ENCODE results near the gene STK39. TPM values are rescaled to one million over a fixed set of nuclear protein-coding genes. Genes with fewer than 3 reads are reported as not detected.

Gene STK39
- total and polyA plus RNA-seq, 11 donors: 13.1 to 40.1 (median 21.5) TPM

DNA sequence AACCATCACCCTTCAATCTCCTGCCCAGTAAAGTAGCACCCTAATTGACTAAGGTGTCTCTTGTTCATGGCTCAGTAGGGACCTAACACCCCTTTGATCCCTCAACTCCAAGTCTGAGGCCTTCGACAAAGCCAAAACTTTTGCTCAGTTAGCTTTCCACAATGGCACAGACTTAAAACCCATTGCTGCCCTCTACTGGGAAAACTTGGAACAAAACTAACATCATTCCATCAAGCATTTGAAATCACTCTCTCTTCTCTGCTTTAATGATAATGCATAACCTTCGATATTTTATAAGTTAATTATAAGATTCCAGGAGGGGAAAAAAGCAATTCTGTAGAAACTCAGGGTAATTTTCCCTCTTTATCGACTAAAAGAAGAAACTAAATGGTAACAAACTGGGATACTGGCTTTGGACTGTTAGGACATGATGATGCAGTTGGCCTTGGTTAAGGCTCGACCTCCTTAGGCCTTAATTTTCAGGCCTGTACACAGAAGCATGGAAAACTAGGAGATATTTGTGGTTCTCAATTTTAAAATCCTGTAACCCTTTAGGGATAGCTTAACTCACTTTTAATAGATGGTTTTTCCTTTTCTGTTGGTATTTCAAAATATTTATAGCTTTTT, 127.8 kb downstream of the STK39 start:
- ATAC-seq: peak in 2 of 4 donors; percentile 31 to 68
- Histone ChIP-seq H3K4me1 (peaks cover 0 to 20% (median 8%) of the 10 kb centered on the region in 12 donors), H3K27ac (peak overlapping the region in 3 of 12 donors; percentile 18 to 25 (median 21)), H3K4me3 (no peak overlapping the region), H3K27me3 (no peaks in the 10 kb centered on the region), H3K36me3 (peaks cover 0 to 25% (median 18%) of the 10 kb centered on the region in 9 donors), H3K9me3 (no peaks in the 10 kb centered on the region)
- 40 to 45% (median 44%) methylated on average over 4 of the region's 4 CpGs for WGBS, 4 donors
- no peak for DNase-seq
- intact Hi-C loops (cut with DNase I): loop anchor here in 9 of 10 donors (2.0 to 10.0 kb wide), 9 partner anchors 152 to 1585 kb away; no protein-coding TSS in a partner anchor
- TF ChIP-seq POLR2A (IDR thresholded peaks at IDR 0.05): no peak
- TF ChIP-seq, protein P1, sequence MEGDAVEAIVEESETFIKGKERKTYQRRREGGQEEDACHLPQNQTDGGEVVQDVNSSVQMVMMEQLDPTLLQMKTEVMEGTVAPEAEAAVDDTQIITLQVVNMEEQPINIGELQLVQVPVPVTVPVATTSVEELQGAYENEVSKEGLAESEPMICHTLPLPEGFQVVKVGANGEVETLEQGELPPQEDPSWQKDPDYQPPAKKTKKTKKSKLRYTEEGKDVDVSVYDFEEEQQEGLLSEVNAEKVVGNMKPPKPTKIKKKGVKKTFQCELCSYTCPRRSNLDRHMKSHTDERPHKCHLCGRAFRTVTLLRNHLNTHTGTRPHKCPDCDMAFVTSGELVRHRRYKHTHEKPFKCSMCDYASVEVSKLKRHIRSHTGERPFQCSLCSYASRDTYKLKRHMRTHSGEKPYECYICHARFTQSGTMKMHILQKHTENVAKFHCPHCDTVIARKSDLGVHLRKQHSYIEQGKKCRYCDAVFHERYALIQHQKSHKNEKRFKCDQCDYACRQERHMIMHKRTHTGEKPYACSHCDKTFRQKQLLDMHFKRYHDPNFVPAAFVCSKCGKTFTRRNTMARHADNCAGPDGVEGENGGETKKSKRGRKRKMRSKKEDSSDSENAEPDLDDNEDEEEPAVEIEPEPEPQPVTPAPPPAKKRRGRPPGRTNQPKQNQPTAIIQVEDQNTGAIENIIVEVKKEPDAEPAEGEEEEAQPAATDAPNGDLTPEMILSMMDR (IDR thresholded peaks at IDR 0.05): peak; percentile 34 to 73 (median 52)

DNA sequence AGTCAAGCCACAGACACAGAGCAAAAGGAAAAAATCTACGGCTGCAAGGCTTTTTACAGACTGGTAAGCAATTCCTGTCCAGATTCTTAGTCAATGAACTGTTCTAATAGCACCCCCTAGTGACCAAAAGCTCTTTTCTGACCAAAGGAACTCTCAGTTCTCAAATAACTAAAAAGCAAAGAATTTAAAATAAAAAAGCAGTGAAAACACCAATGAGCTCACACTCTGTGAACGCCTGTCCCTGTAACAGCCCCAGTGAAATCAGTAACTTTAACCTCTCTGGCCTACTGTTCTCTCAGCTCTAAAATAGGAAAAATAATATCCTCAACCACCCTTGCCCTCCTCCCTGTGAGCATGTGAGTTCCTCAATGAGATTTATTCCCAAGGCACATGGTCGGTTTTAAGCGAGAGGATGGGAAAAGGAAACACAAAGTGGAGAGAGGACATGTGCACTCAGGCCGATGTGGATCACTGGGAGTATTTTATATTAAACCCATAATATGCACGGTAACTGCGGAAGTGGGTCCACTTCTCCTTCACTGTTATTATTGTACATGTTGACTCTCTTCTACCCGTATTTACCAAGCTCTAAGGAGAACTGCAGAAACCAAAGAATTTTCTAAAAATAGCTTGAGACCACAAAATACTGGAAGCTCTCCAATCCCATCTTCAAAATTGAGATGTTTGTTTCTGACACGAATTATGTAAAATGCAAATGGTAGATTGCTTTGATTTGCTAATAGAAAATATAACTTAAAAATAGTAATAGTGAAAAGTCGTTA, 128.5 kb downstream of the STK39 start:
- TF ChIP-seq, protein P1 (IDR thresholded peaks at IDR 0.05): peak; percentile 54 to 78 (median 68)
- no peak for TF ChIP-seq POLR2A (IDR thresholded peaks at IDR 0.05)
- Histone ChIP-seq H3K27me3 (no peaks in the 10 kb centered on the region), H3K4me1 (peaks cover 0 to 27% (median 13%) of the 10 kb centered on the region in 12 donors), H3K36me3 (peaks cover 0 to 24% (median 17%) of the 10 kb centered on the region in 9 donors), H3K9me3 (no peaks in the 10 kb centered on the region), H3K27ac (peak overlapping the region in 7 of 12 donors; percentile 0 to 25 (median 16)), H3K4me3 (no peak overlapping the region)
- DNase-seq: peak in 2 of 5 donors; percentile 21 to 40
- 52 to 59% (median 58%) methylated on average over 10 of the region's 10 CpGs for WGBS, 4 donors
- ATAC-seq: peak; percentile 23 to 68 (median 52)
- intact Hi-C loops (cut with DNase I): loop anchor here in 8 of 10 donors (2.0 to 10.0 kb wide), 8 partner anchors 152 to 1584 kb away; no protein-coding TSS in a partner anchor

DNA sequence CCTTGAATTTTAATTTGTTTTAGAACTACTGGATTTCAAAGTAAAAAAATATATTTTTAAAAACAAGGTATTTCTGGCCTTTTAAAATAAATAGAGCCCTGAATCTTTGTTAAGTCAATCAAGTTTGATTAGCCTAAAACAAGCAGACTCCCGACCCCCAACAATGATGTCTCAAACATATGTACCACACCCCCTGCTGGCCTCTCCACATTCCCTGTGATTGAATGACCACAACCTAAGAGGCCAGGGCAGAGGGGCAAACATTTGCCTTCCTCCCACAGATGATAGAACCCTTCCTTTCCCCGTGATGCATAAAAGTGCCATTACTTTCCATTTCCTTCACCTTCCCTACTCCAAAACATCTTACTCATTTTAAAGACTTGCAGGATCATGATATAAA, 130.9 kb downstream of the STK39 start:
- H3K4me1 ChIP-seq: peaks cover 0 to 32% (median 16%) of the 10 kb centered on the region in 12 donors
- no peak overlapping the region for H3K27ac ChIP-seq
- WGBS, 4 donors: 85 to 92% (median 90%) methylated on average over 2 of the region's 2 CpGs

More for the DNA sequence above, 130.9 kb downstream of the STK39 start:
- H3K36me3 ChIP-seq: peaks cover 0 to 4% (median 0%) of the 10 kb centered on the region in 9 donors
- intact Hi-C loops (cut with DNase I): loop anchor here in 8 of 10 donors (5.0 to 10.0 kb wide), 7 partner anchors 149 to 1582 kb away; no protein-coding TSS in a partner anchor
- no peaks in the 10 kb centered on the region for H3K9me3 ChIP-seq
- TF ChIP-seq, protein P1 (IDR thresholded peaks at IDR 0.05): peak in 1 of 12 donors; percentile 13
- TF ChIP-seq POLR2A (IDR thresholded peaks at IDR 0.05): no peak
- ATAC-seq: no peak
- no peak for DNase-seq
- H3K4me3 ChIP-seq: no peak overlapping the region
- H3K27me3 ChIP-seq: no peaks in the 10 kb centered on the region

All from heart left ventricle (tissue), 16 donors.